Measurements from ENCODE around the gene ARID3A.
"Not testable (repeated sequence)": the region's sequence is repeated elsewhere in the genome, so short reads cannot be mapped to it uniquely, and the experiment has no call there.

Gene ARID3A

DNA sequence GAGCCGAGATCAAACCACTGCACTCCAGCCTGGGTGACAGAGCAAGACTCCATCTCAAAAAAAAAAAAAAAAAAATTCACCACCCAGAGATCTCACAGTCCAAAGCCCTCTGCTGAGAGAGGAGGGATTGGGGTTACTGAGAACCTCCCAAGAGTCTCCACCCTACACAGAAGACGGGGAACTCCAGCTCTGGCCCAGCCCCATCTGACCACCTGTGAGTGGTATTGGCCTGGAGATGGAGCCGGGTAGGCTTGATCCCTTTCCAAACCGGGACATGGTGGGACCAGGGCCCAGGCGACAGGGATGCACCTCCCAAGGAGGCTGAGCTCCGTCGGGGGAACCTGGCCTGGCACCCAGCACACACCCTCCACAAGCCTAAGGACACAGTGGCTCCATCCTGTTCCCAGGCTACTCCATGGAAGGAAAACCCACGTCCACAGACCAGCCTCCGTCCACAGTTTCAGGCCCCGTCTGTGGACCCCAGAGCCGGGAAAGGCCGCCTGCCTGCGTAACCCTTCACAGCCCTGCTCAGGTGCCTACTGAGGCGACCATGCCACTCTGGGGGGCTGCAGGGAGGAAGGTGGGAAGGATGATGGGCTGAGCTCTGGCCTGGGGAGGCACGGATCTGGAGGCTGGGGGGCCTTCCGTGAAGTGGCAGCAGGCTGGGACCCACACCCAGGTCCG, 93.2 kb downstream of the ARID3A start:
- no peak for DNase-seq

DNA sequence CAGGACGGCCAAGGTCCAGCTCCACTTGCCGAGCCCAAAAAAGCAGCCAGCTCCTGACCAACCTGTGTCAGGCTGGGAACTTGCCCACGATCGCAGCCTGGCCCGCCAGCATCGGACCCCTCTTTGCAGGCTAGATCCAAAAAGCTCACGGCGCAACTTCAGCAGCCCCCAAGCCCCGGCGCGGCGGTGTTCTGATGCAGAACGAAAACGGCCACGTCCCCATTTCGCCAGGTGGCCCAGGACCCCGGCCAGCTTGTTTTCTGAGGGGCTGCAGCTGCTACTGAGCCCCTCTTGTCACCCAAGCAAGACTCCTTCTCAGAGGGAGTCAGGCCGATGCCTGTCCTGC, 93.8 kb downstream of the ARID3A start:
- DNase-seq: no peak

DNA sequence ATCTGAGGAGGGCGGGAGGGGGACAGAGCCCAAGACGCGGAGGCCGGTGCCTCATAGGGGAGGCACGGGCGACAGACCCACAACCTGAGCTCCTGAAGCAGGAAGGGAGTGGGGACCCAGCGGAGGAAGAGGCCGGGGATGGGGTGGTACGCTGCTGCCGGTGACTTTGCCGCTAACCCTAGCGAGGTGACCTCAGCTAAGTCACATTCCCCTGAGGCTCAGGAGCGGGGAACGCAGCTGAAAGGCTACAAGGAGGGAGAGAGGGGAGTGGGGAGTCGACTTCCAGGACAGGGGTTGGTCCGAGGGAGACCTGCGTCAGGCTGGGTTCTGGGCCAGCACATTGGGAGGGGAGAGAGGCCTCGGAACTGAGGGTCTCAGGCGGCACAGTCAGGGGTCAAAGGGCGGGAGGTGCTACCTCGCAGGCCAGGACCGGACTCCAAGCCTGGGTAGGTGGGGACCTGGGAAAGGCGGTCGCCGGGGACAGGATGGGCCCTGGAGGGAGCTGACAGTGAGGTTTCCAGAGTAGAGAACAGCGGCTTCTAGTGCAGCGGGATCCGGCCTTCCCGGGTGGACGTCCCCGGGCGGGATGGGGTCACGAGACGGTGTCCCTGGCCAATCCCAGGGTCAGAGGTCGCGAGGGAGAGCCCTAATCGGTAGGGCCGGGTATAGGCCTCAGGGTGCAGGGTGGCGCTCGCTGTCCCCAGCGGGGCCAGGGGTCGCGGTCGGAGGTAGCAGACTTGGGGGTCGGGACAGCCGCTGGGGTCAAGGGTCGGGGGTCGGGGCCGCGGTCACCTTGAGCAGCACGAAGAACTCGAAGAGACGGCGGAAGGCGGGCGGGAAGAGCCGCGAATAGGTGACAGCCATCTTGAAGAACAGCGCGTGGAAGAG, 94.4 kb downstream of the ARID3A start:
- DNase-seq: peak; percentile 26

DNA sequence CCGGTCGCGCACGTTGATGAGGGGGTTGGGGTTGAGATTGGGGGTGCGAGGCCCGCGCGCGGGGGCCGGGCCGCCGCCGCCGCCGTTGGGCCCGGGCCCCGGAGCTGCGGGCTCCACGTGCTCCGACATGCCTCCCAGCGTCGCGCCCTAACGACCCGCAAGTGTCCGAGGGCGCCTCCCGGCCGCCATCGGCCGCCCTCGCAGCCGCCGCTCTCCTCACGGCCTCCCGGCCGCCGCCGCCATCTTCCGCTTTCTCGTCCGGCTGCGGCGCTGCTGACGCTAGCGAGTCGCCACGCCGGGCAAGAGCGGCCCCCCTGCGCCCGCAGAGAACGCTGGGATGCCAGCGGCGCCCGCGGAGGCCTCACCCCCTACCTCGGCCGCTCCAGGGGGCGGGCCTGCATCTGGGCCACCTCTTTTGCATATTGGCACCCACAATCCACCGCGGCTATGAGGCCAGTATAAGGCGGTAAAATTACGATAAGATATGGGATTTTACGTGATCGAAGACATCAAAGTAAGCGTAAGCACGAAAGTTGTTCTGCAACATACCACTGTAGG, 95.1 kb downstream of the ARID3A start, which contains the start of gene TMEM259:
Gene TMEM259, minus strand, starts transcription at position 256 of the 558 bp plus-strand sequence. Its CDS starts 127 bp downstream, at position 129.
- peak; percentile 98 for DNase-seq

DNA sequence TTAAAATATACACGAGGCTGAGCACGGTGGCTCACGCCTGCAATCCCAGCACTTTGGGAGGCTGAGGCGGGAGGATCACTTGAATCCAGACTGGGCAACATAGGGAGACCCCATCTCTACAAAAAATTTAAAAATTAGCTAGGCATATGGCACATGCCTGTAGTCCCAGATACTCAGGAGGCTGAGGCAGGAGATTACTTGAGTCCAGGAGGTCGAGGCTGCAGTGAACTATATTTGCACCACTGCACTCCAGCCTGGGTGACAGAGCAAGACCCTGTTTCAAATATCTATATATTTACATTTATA, 98.0 kb downstream of the ARID3A start:
- not testable (repeated sequence) for DNase-seq

DNA sequence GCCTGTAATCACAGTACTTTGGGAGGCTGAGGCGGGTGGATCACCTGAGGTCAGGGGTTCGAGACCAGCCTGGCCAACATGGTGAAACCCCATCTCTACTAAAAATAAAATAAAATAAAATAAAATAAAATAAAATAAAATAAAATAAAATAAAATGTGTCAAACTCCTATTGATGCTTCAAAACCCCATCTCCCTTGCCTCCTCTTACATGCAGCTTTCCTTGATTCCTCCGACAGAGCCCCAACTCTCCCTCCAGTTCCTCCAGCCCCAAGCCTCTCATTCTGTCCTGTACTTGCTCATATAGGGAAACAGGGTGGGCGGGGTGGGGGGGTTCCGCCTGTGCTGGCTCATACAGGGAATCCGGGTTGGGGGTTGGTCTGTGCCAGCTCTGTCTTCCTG, 99.2 kb downstream of the ARID3A start:
- not testable (repeated sequence) for DNase-seq
